HT1080 (cell line): ENCODE measurements around the gene CHRDL2. TPM values are rescaled to one million over a fixed set of nuclear protein-coding genes. Genes with fewer than 3 reads are reported as not detected.
A peak's percentile ranks its signal among the peaks of the same experiment; 100 is the strongest.
"Not testable (repeated sequence)": the region's sequence is repeated elsewhere in the genome, so short reads cannot be mapped to it uniquely, and the experiment has no call there.

Experiments
- DNase-seq: peaks from one replicate; pipeline ENCODE4 v3.0.0-alpha.2; 2015; ENCODE audit warnings: low read depth
- small RNA-seq: library from RNA; depleted of rRNA; stranded (forward); fragments of <200 nt; gene quantifications from one replicate; pipeline ENCODE3, GENCODE V24; 2014
- total RNA-seq: library from RNA; depleted of rRNA; stranded (reverse); fragments of >200 nt; shearing (Covaris generic); gene quantifications from 2 replicates; pipeline ENCODE4 v1.2.3, GENCODE V29; 2014; rRNA removed

CHRDL2 gene
- total RNA-seq, 1 experiment from 2014 or later: not detected

GRCh38 chr11:74671520-74672196, 59.6 kb downstream of the CHRDL2 start:
- peak; percentile 60 for DNase-seq

- DNase-seq: no peak
Observed at GRCh38 chr11:74670171-74670570, 61.1 kb downstream of the CHRDL2 start.

- DNase-seq: no peak
Observed at GRCh38 chr11:74669211-74670160, 61.7 kb downstream of the CHRDL2 start.

GRCh38 chr11:74663315-74663714, 67.9 kb downstream of the CHRDL2 start:
- no peak for DNase-seq

DNA sequence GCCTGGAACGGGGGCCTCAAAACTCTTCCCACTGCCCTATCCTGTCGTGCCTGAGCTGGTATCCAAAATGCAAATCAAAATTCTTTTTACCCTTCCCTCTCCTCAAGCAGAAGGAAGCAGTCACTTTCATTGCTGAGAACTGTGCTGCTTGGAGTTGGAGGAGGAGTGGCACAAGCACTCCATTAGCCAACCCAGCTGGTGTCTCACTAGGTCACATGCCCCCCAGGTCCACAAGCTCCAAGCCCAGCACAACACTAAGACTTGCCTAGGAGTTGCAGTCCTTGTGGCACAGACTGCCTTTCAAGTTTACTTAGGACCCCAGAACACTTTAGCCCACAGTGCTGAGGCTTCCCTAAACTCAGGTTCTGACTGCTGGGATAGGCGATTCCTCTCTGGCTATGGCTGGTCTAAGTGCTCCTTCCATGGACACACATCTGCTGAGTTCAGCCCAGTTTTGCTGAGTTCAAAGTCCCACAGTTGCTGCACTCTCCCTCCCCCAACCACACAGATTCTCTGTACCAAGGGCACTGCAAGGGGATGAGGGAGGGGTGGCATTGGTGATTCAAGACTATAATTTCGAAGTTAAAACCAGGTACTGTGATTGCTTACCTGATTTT, 68.6 kb downstream of the CHRDL2 start:
- DNase-seq: no peak

DNA sequence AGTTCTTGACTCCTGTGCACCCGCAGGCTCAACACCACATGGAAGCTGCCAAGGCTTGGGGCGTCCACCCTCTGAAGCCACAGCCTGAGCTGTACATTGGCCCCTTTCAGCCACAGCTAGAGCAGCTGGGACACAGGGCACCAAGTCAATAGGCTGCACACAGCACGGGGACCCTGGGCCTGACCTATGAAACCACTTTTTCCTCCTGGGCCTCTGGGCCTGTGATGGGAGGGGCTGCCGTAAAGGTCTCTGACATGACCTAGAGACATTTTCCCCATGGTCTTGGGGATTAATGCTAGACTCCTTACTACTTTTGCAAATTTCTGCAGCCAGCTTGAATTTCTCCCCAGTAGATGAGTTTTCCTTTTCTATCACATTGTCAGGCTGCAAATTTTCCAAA, 72.1 kb downstream of the CHRDL2 start:
- not testable (repeated sequence) for DNase-seq

GRCh38 chr11:74654976-74655375, 76.2 kb downstream of the CHRDL2 start:
- no peak for DNase-seq

GRCh38 chr11:74650498-74650897, 80.7 kb downstream of the CHRDL2 start:
- DNase-seq: no peak

DNA sequence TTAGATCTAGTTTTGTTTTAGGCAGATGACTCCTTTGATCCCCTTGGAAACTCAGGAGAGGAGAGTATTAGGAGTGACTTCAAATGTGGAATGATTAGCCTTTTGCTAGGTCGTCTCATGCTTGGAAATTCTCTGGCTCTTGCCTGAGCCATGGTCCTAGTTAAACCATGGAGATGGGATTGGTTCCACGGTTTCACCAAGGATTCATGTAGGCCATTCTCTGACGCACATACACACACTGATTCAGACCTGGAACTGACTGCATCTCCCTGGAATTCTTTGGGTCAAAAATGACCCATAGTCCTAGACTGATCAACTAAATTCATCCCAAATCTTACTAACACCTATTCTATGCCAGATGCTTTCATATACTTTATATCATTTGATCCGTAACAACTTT, 82.3 kb downstream of the CHRDL2 start:
- DNase-seq: no peak

GRCh38 chr11:74647831-74648230, 83.4 kb downstream of the CHRDL2 start:
- DNase-seq: no peak

DNA sequence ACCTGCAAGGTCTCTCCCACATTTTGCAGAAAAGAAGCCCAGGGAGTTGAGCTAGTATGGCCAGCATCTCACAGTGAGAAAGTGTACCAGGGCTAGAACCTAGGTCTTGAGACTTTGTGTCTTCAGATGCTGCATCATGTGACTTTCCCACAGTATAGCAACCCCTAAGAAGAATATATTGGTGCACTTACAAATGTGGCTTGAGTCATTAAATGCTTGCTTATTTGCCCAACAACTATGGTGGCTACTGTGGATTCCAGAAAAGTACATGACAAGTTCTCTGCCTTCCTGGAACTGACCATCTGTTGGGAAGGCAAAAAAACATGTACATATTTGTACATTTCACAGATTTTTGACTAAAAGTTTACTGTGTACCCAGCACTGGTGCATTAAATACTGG, 83.8 kb downstream of the CHRDL2 start:
- DNase-seq: no peak

GRCh38 chr11:74646954-74647353, 84.3 kb downstream of the CHRDL2 start:
- no peak for DNase-seq

Small RNA genes lying within 50 kb of the gene (small RNA-seq; reads per million reads assigned to genes)
- gene MIR4696 (not detected), gene RANP3 (not detected), gene RN7SKP297 (not detected)

Other genes starting within 250 kb of the CHRDL2 start
- gene LIPT2, start 237.7 kb downstream of the CHRDL2 start, total RNA-seq: 2.9 and 3.7 TPM in 2 replicates
- gene POLD3, start 138.8 kb downstream of the CHRDL2 start, total RNA-seq: 15.8 and 18.1 TPM in 2 replicates
- gene RNF169, start 17.4 kb upstream of the CHRDL2 start, total RNA-seq: 13.0 TPM in 2 replicates
- gene XRRA1, start 217.7 kb upstream of the CHRDL2 start, total RNA-seq: 7.4 and 7.9 TPM in 2 replicates
- gene SPCS2, start 217.8 kb upstream of the CHRDL2 start, total RNA-seq: 33.5 and 137 TPM in 2 replicates